Hepatocyte (in vitro differentiated cells): ENCODE data around the gene IRS2.

Experiments used
- CTCF ChIP-seq: fragments of 200-600 bp; sonication (generic); IDR thresholded peaks from 2 replicates; pipeline ENCODE4 v1.5.1; 2016; ENCODE audit warnings: antibody characterized with exemption, mild to moderate bottlenecking; ENCODE audit not compliant: poor library complexity
- EZH2phosphoT487 ChIP-seq: fragments of 200-600 bp; sonication (generic); IDR thresholded peaks from one replicate; pipeline ENCODE4 v1.6.1; 2018; ENCODE audit warnings: antibody characterized with exemption, mild to moderate bottlenecking, low read depth, moderate library complexity; ENCODE audit not compliant: unreplicated experiment, severe bottlenecking

DNA sequence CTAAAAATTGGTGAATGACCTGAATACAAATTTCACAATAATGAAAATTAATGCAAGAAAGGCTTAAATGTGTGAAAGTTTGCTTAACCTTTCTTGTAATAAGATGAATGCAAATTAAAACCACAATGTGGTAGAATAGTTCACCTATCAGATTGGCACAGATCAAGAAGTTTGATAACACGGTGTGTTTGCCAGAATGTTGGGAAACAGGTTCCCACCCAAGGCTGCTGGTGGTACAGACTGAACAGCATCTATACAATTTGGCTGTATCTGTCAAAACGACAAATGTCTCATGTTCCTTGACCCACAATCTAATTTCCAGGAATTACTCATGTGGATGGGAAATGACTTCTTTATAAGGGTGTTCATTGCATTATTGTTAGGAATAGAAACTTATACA lies 8.6 kb upstream of the IRS2 start:
- TF ChIP-seq CTCF: no peak
- TF ChIP-seq EZH2phosphoT487: no peak
